A549 (cell line): ENCODE results near the gene ABCB11. TPM values are rescaled to one million over a fixed set of nuclear protein-coding genes. Genes with fewer than 3 reads are reported as not detected.

Source experiments
- ATAC-seq, 2 experiments: fragments of 200-7000 bp in 1 of 2; fragments of >200 bp in 1 of 2; cut with Nextera tagmentation in 1 of 2; cut with Tn5 transposase in 1 of 2; 3 replicates each; pipeline versions ENCODE4 v1.8.0 to v1.9.1; 2018 to 2020; ENCODE audit warnings: mild to moderate bottlenecking in 1 of 2, moderate library complexity in 1 of 2
- CTCF ChIA-PET: fragments of 300-600 bp; sonication (Branson Sonifier 250); formaldehyde crosslinking; extraction: SDS; loops from one replicate; lab custom pipeline; 2021; ENCODE audit warnings: antibody characterized with exemption, inconsistent platforms; lab: Yijun Ruan, JAX
- POLR2A ChIA-PET: fragments of 350-600 bp; formaldehyde crosslinking; extraction: SDS; loops from one replicate; lab custom pipeline; 2021; ENCODE audit warnings: antibody characterized with exemption, inconsistent platforms; lab: Yijun Ruan, JAX
- DNase-seq, 2 experiments: peaks; one replicate each; pipeline versions ENCODE4 v3.0.0 to v3.0.0-alpha.2; 2011 to 2016; ENCODE audit warnings: low read depth in 1 of 2, low spot score in 1 of 2
- FAIRE-seq: peaks from 2 replicates; lab custom pipeline; 2011; peaks lifted over from hg19 to GRCh38; lab: Jason Lieb, UNC
- H3K27ac ChIP-seq, 2 experiments: fragments of >200 bp; sonication (Bioruptor Twin); formaldehyde crosslinking; 3 replicates each; pipeline ENCODE4 v1.5.1; 2016 to 2017
- H3K4me1 ChIP-seq: fragments of >200 bp; sonication (Bioruptor Twin); formaldehyde crosslinking; 3 replicates; pipeline ENCODE4 v1.6.1; 2016
- H3K4me2 ChIP-seq: fragments of >200 bp; sonication (Bioruptor Twin); formaldehyde crosslinking; 3 replicates; pipeline ENCODE4 v1.6.1; 2016
- H3K4me3 ChIP-seq: fragments of >200 bp; sonication (Bioruptor Twin); formaldehyde crosslinking; 3 replicates; pipeline ENCODE4 v1.5.1; 2016
- H3K9me3 ChIP-seq: fragments of >200 bp; sonication (Bioruptor Twin); formaldehyde crosslinking; 3 replicates; pipeline ENCODE4 v1.6.1; 2016
- CEBPB ChIP-seq, 2 experiments: fragments of >200 bp in 1 of 2; sonication (Bioruptor Twin) in 1 of 2; formaldehyde crosslinking in 1 of 2; IDR thresholded peaks; 2 replicates each; pipeline ENCODE4 v1.6.1; 2012 to 2016
- E2F6 ChIP-seq: IDR thresholded peaks from 2 replicates; pipeline ENCODE4 v1.6.1; 2012; ENCODE audit warnings: low read depth, borderline replicate concordance
- EP300 ChIP-seq, 2 experiments: fragments of >200 bp; sonication (Bioruptor Twin); formaldehyde crosslinking; IDR thresholded peaks; 2 replicates in 1 of 2; 3 replicates in 1 of 2; pipeline ENCODE4 v1.6.1; 2016 to 2017
- FOSL2 ChIP-seq, 2 experiments: fragments of 450-650 bp in 1 of 2; fragments of >200 bp in 1 of 2; sonication (Bioruptor Twin) in 1 of 2; formaldehyde crosslinking; IDR thresholded peaks; 2 replicates each; pipeline versions ENCODE4 v1.5.0 to v1.6.1; 2016 to 2020; ENCODE audit warnings: mild to moderate bottlenecking in 1 of 2, moderate library complexity in 1 of 2
- HEYL ChIP-seq: fragments of 250-450 bp; sonication (Bioruptor Pico); IDR thresholded peaks from 2 replicates; pipeline ENCODE4 v1.8.0; 2021; ENCODE audit warnings: mild to moderate bottlenecking, moderate library complexity
- HOXB13 ChIP-seq: fragments of 250-450 bp; sonication (Bioruptor Pico); IDR thresholded peaks from 2 replicates; pipeline ENCODE4 v1.5.0; 2020; ENCODE audit warnings: low read depth, mild to moderate bottlenecking, moderate library complexity
- JUNB ChIP-seq: fragments of >200 bp; sonication (Bioruptor Twin); formaldehyde crosslinking; IDR thresholded peaks from 2 replicates; pipeline ENCODE4 v1.6.1; 2016
- KDM5A ChIP-seq: fragments of 200-600 bp; sonication (generic); IDR thresholded peaks from 2 replicates; pipeline ENCODE4 v1.6.1; 2016; ENCODE audit warnings: antibody characterized with exemption, mild to moderate bottlenecking
- MAFK ChIP-seq: fragments of 450-650 bp; IDR thresholded peaks from 2 replicates; pipeline ENCODE4 v1.6.1; 2014; ENCODE audit not compliant: partially characterized antibody
- MAX ChIP-seq: IDR thresholded peaks from 2 replicates; pipeline ENCODE4 v1.6.1; 2012
- RNF2 ChIP-seq: fragments of 200-600 bp; sonication (generic); IDR thresholded peaks from 2 replicates; pipeline ENCODE4 v1.6.1; 2016; ENCODE audit warnings: low read depth, mild to moderate bottlenecking, antibody characterized with exemption, moderate library complexity, borderline replicate concordance
- SREBF2 ChIP-seq: fragments of 450-650 bp; IDR thresholded peaks from 2 replicates; pipeline ENCODE4 v1.6.1; 2014; ENCODE audit warnings: mild to moderate bottlenecking, moderate library complexity
- TP53 ChIP-seq: fragments of 250-450 bp; sonication (Bioruptor Pico); IDR thresholded peaks from 2 replicates; pipeline ENCODE4 v1.5.0; 2021; ENCODE audit warnings: mild to moderate bottlenecking, moderate library complexity
- ZC3H11A ChIP-seq: fragments of 450-650 bp; IDR thresholded peaks from 2 replicates; pipeline ENCODE4 v1.6.1; 2014; ENCODE audit warnings: antibody characterized with exemption, mild to moderate bottlenecking
- ZSCAN20 ChIP-seq: fragments of 250-450 bp; sonication (Bioruptor Pico); IDR thresholded peaks from 2 replicates; pipeline ENCODE4 v1.8.0; 2022; ENCODE audit warnings: mild to moderate bottlenecking, moderate library complexity
- WGBS: methylation state at CpG from one replicate; pipeline ENCODE4 v1.1.6; 2017; ENCODE audit errors: missing lambda C conversion rate; 5-methylcytosine and 5-hydroxymethylcytosine counted together
- polyA plus RNA-seq, 4 experiments: library from polyadenylated mRNA; depleted of rRNA in 3 of 4; stranded (reverse); fragments of >200 nt; fragmentation: RNase III in 1 of 4; extraction: RNeasy Plus Mini Kit Qiagen cat#74134 plus additional on column Dnase treatment in 1 of 4; gene quantifications; 2 replicates in 3 of 4; 3 replicates in 1 of 4; pipeline ENCODE4 v1.2.3, GENCODE V29; 2011 to 2017
- TF ChIP-seq, protein P1 (sequence below): fragments of 250-450 bp; sonication (Bioruptor Pico); IDR thresholded peaks from 2 replicates; pipeline ENCODE4 v1.5.0; 2021; ENCODE audit warnings: mild to moderate bottlenecking, moderate library complexity, borderline replicate concordance

Gene ABCB11
- polyA plus RNA-seq, 2 of the 4 experiments (the other 2 are of a cell fraction): not detected

GRCh38 chr2:168992591-168993349 is 38.4 kb downstream of the ABCB11 start:
- peaks cover 10% of the 10 kb centered on the region; the same call in 1 of the 3 replicates for H3K4me1 ChIP-seq
- no peak for TF ChIP-seq FOSL2 (IDR thresholded peaks at IDR 0.05)
- no peak for TF ChIP-seq FOSL2 (CRISPR knock-in tag; IDR thresholded peaks at IDR 0.05)
- peak; percentile 64 to 65; a peak in 3 of 4 replicates for TF ChIP-seq CEBPB (IDR thresholded peaks at IDR 0.05)
- peak; percentile 15; the same call in 1 of the 2 replicates for TF ChIP-seq JUNB
- TF ChIP-seq KDM5A: no peak
- TF ChIP-seq, all 56 proteins: peak for 2
- Histone ChIP-seq H3K4me2 (peak overlapping the region; percentile 21; the same call in 2 of the 3 replicates), H3K9me3 (no peaks in the 10 kb centered on the region), H3K4me3 (no peak overlapping the region), H3K27ac (0 out of 6 replicates have a peak overlapping the region, but pooled peaks of 1 of the 2 experiments have one; percentile 45)
- no peak for ATAC-seq
- CTCF ChIA-PET: interaction anchor here (1.3 to 1.7 kb wide), 2 partner anchors 31 to 107 kb away, joined by 3 to 4 read pairs; no protein-coding TSS in a partner anchor
- POLR2A ChIA-PET: no interaction called here
- DNase-seq: no peak
- 43% methylated on average over 7 of the region's 7 CpGs for WGBS
- no peak for FAIRE-seq

DNA sequence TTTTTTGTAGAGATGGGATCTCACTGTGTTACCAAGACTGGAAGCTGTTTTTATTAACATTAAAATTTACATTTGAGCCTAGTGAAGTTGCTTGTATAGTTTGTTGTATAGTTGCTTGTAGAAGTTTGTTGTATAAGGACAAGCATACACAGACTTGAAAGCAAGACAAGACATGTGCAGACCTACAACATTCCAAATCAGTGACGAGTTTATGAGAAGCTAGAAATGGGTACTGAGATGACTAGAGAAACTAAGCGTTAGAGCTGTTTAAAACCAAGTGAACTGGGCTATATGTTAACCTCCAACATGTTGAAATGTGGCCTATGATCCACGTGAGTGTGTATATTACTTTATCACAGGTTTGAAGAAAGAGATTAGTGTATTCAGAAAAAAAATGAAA is 39.1 kb downstream of the ABCB11 start:
- ATAC-seq: no peak
- ChIA-PET CTCF (interaction anchor here (0.6 to 1.3 kb wide), 3 partner anchors 31 to 530 kb away, joined by 3 read pairs; no protein-coding TSS in a partner anchor), POLR2A (no interaction called here)
- no peak for DNase-seq
- Histone ChIP-seq H3K4me2 (peak overlapping the region; percentile 21; the same call in 2 of the 3 replicates), H3K4me3 (no peak overlapping the region), H3K4me1 (peaks cover 10% of the 10 kb centered on the region; the same call in 1 of the 3 replicates), H3K9me3 (no peaks in the 10 kb centered on the region), H3K27ac (no peak overlapping the region)
- FAIRE-seq: no peak
- no peak for TF ChIP-seq EP300 (IDR thresholded peaks at IDR 0.05)
- TF ChIP-seq MAX: no peak
- no peak for TF ChIP-seq MAFK
- 53% methylated on average over 3 of the region's 3 CpGs for WGBS

DNA sequence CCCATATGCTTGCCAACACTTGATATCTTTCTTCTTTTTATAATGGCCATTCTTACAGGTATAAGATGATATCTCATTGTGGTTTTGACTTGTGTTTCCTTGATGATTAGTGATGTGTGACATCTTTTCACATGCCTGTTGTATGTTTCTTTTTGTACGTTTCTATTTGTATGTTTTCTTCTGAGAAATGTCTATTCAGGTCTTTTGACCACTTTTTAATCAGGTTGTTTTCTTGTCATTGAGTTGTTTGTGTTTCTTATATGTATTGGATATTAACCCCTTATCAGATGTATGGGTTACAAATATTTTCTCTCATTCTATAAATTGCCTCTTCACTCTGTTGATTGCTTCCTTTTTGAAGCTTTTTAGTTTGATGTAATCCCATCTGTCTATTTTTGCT is 42.4 kb downstream of the ABCB11 start:
- no peak overlapping the region for H3K4me3 ChIP-seq
- DNase-seq (no peak), FAIRE-seq (no peak), ATAC-seq (no peak)
- H3K27ac ChIP-seq: no peak overlapping the region
- WGBS: 14% methylated on average over 1 of the region's 1 CpG
- ChIA-PET POLR2A (no interaction called here), CTCF (no interaction called here)
- H3K4me1 ChIP-seq: peaks cover 10% of the 10 kb centered on the region; the same call in 1 of the 3 replicates
- no peak overlapping the region for H3K4me2 ChIP-seq
- TF ChIP-seq, protein P1, sequence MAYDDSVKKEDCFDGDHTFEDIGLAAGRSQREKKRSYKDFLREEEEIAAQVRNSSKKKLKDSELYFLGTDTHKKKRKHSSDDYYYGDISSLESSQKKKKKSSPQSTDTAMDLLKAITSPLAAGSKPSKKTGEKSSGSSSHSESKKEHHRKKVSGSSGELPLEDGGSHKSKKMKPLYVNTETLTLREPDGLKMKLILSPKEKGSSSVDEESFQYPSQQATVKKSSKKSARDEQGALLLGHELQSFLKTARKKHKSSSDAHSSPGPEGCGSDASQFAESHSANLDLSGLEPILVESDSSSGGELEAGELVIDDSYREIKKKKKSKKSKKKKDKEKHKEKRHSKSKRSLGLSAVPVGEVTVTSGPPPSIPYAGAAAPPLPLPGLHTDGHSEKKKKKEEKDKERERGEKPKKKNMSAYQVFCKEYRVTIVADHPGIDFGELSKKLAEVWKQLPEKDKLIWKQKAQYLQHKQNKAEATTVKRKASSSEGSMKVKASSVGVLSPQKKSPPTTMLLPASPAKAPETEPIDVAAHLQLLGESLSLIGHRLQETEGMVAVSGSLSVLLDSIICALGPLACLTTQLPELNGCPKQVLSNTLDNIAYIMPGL: no peak
- TF ChIP-seq MAFK: no peak
- TF ChIP-seq SREBF2: no peak
- TF ChIP-seq HOXB13: no peak
- no peak for TF ChIP-seq ZC3H11A
- no peak for TF ChIP-seq JUNB
- no peak for TF ChIP-seq KDM5A
- TF ChIP-seq HEYL (CRISPR knock-in tag): no peak
- TF ChIP-seq RNF2: no peak
- TF ChIP-seq TP53 (CRISPR knock-in tag): no peak
- TF ChIP-seq E2F6: no peak
- no peak for TF ChIP-seq MAX
- no peak for TF ChIP-seq ZSCAN20 (CRISPR knock-in tag)
- H3K9me3 ChIP-seq: no peaks in the 10 kb centered on the region
